ENCODE results near the gene NNT. TPM values are rescaled to one million over a fixed set of nuclear protein-coding genes. Genes with fewer than 3 reads are reported as not detected.

The NNT gene
- total and polyA plus RNA-seq, 10 of the 15 experiments (the other 5 are each of a cell fraction or from before 2014, with no cell fraction given): 20.8 to 73.1 (median 51.9) TPM

DNA sequence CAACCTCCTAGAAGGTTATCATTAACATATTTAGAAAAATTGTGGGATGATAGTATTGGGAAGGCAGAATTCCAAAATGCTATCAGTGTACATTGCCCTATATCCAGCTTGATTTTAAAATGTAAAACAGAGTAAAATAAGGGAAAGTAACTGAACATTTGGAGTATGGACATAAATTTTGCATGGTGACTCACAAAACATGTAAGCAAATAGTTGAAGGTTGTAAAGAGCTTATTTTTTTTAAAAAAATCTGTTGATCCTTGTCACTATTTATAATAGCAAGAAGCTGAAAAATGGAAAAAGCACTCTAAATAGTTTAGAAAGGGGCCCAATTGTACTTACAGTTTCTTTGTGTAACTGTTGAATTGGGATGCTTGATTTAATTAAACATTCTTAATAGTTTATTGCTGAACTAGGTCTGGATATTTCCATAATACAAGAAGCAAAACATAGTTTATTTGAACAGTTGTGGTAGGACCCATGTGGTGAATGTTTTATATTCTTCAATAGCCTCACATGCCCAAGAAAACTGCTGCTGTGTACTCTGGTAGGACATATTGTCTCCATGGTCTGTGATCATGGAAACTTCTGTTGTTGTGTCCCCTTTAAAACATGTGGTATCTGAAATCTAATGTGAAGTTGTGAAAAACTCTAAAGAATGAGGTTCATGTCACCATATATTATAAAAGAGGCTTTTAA is 82.4 kb downstream of the NNT start (continued):
- TF ChIP-seq SMAD1 (IDR thresholded peaks at IDR 0.05; ENCODE audit: low read depth, partially characterized antibody) (no peak), MXI1 (IDR thresholded peaks at IDR 0.05; ENCODE audit: low read depth, low read length) (no peak), SP1 (IDR thresholded peaks at IDR 0.05; ENCODE audit: low read depth, low read length) (no peak), HDAC2 (IDR thresholded peaks at IDR 0.05) (no peak)

DNA sequence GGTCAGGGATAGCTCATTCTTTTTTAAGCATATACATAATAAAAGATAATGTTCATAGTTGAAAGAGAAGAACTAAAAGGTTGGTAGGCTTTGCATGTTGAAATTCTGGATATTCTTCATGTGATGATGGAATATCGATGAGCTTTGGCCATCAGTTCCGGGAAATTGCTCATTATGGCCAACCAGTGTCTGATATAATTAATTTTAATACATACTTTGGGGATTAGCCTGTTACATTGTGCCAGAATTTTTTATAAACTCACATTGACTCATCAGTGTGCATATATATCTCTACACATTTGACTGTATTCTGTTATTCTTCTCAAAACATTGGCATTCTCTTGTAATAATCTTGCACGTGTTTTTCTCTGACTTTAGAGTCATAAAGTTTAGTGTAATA is 84.3 kb downstream of the NNT start:
- in situ Hi-C loops (cut with MboI): no loop called here
- CTCF ChIA-PET: no interaction called here
- H3K36me3 ChIP-seq (ENCODE audit: control insufficient read depth in 2 of 2, insufficient read depth in 2 of 2, low read length in 1 of 2): peaks cover 0 to 5% of the 10 kb centered on the region in 2 experiments; a peak in 2 of 4 replicates

More for the DNA sequence above, 84.3 kb downstream of the NNT start:
- WGBS (ENCODE audit: insufficient coverage, insufficient replicate concordance, low lambda C conversion rate, missing lambda C conversion rate): 97% methylated on average over 3 of the region's 3 CpGs
- Histone ChIP-seq H3K4me3 (no peak overlapping the region), H3K79me2 (ENCODE audit: control insufficient read depth, insufficient read depth, low read length) (no peaks in the 10 kb centered on the region), H3K4me1 (ENCODE audit: control insufficient read depth, insufficient read depth, low read length) (no peaks in the 10 kb centered on the region), H3K4me2 (ENCODE audit: control insufficient read depth, insufficient read depth) (no peak overlapping the region), H4K20me1 (ENCODE audit: control insufficient read depth, insufficient read depth) (no peaks in the 10 kb centered on the region), H3K9me3 (replicated peaks; ENCODE audit: control insufficient read depth, insufficient read depth, low read length) (no peaks in the 10 kb centered on the region), H2AFZ (ENCODE audit: control insufficient read depth, low read depth, low read length) (no peak overlapping the region), H3K27ac (ENCODE audit: control insufficient read depth, insufficient read depth) (no peak overlapping the region), H3K9ac (ENCODE audit: control insufficient read depth, insufficient read depth, low read length) (no peak overlapping the region), H3K27me3 (replicated peaks in 1 of 2; ENCODE audit: control insufficient read depth in 2 of 2, insufficient read depth in 2 of 2, low read length in 1 of 2) (no peaks in the 10 kb centered on the region)
- FAIRE-seq (no peak), ATAC-seq (no peak), DNase-seq (ENCODE audit: low read depth, low spot score) (no peak)
- intact Hi-C loops (cut with micrococcal nuclease; ENCODE audit: unreplicated experiment): no loop called here
- SMC1A ChIA-PET (ENCODE audit: uncharacterized antibody, unreplicated experiment): interaction anchor here (0.6 to 1.3 kb wide), 2 partner anchors 15 to 540 kb away, joined by 3 read pairs; no protein-coding TSS in a partner anchor
- no TSS peak for BruUV-seq (replicated peaks)
- TF ChIP-seq FOXK2 (IDR thresholded peaks at IDR 0.05) (no peak), BRCA1 (IDR thresholded peaks at IDR 0.05; ENCODE audit: low read depth, low read length) (no peak), ATF7 (IDR thresholded peaks at IDR 0.05; ENCODE audit: low read depth) (no peak), RB1 (IDR thresholded peaks at IDR 0.05; ENCODE audit: borderline replicate concordance) (no peak), NR2F1 (conservative IDR thresholded peaks at IDR 0.05) (no peak)
- TF ChIP-seq, protein P1, sequence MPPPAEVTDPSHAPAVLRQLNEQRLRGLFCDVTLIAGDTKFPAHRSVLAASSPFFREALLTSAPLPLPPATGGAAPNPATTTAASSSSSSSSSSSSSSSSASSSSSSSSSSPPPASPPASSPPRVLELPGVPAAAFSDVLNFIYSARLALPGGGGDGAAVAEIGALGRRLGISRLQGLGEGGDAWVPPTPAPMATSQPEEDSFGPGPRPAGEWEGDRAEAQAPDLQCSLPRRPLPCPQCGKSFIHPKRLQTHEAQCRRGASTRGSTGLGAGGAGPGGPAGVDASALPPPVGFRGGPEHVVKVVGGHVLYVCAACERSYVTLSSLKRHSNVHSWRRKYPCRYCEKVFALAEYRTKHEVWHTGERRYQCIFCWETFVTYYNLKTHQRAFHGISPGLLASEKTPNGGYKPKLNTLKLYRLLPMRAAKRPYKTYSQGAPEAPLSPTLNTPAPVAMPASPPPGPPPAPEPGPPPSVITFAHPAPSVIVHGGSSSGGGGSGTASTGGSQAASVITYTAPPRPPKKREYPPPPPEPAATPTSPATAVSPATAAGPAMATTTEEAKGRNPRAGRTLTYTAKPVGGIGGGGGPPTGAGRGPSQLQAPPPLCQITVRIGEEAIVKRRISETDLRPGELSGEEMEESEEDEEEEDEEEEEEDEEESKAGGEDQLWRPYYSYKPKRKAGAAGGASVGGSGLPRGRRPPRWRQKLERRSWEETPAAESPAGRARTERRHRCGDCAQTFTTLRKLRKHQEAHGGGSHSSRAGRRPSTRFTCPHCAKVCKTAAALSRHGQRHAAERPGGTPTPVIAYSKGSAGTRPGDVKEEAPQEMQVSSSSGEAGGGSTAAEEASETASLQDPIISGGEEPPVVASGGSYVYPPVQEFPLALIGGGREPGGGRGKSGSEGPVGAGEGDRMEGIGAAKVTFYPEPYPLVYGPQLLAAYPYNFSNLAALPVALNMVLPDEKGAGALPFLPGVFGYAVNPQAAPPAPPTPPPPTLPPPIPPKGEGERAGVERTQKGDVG (CRISPR knock-in tag; IDR thresholded peaks at IDR 0.05): no peak
- RAD21 ChIA-PET (ENCODE audit: unreplicated experiment): no interaction called here
- POLR2A ChIA-PET: no interaction called here

Data from GM12878 (cell line).